Gastrocnemius medialis (tissue), 4 donors: ENCODE data around the gene NKRF. TPM values are rescaled to one million over a fixed set of nuclear protein-coding genes. Genes with fewer than 3 reads are reported as not detected.

ENCODE experiments used
- ATAC-seq, 2 donors: fragments of 150-250 bp; one replicate each; pipeline ENCODE4 v1.9.1; 2016
- DNase-seq, 2 donors: peaks; one replicate each; pipeline ENCODE4 v3.0.0-alpha.2; 2019
- H3K27ac ChIP-seq, 4 donors: fragments of 200-600 bp; sonication (generic); 1 replicate in 1 of 4; 2 replicates in 3 of 4; pipeline ENCODE4 v1.5.1; 2016 to 2018; ENCODE audit warnings: mild to moderate bottlenecking in 2 of 4, moderate library complexity in 1 of 4
- H3K27me3 ChIP-seq, 3 donors: fragments of 200-600 bp; sonication (generic) in 2 of 3; 1 replicate in 1 of 3; 2 replicates in 2 of 3; pipeline versions ENCODE4 v1.5.1 to v1.6.0; 2016 to 2019; ENCODE audit warnings: mild to moderate bottlenecking in 1 of 3, moderate library complexity in 1 of 3
- H3K36me3 ChIP-seq, 2 donors: fragments of 200-600 bp; sonication (generic) in 1 of 2; one replicate each; pipeline ENCODE4 v1.5.1; 2017 to 2018
- H3K4me1 ChIP-seq, 2 donors: fragments of 200-600 bp; sonication (generic) in 1 of 2; one replicate each; pipeline ENCODE4 v1.5.1; 2016 to 2017; ENCODE audit warnings: mild to moderate bottlenecking in 2 of 2
- H3K4me3 ChIP-seq, 4 donors: fragments of 200-600 bp; sonication (generic) in 3 of 4; 1 replicate in 1 of 4; 2 replicates in 3 of 4; pipeline ENCODE4 v1.5.1; 2016 to 2019; ENCODE audit warnings: mild to moderate bottlenecking in 2 of 4
- H3K9me3 ChIP-seq, 3 donors: fragments of 200-600 bp; sonication (generic) in 2 of 3; 1 replicate in 1 of 3; 2 replicates in 2 of 3; pipeline ENCODE4 v1.5.1; 2016 to 2019
- CTCF ChIP-seq, 5 experiments: fragments of 450-650 bp in 3 of 5; fragments of 200-600 bp in 2 of 5; sonication (generic) in 2 of 5; IDR thresholded peaks in 4 of 5; conservative IDR thresholded peaks in 1 of 5; 1 replicate in 4 of 5; 2 replicates in 1 of 5; pipeline ENCODE4 v1.5.1; 2016 to 2019; ENCODE audit warnings: antibody characterized with exemption in 5 of 5, mild to moderate bottlenecking in 3 of 5, moderate library complexity in 3 of 5
- POLR2A ChIP-seq, 2 donors: fragments of 450-650 bp; IDR thresholded peaks; one replicate each; pipeline ENCODE4 v1.6.1; 2017; ENCODE audit warnings: antibody characterized with exemption in 2 of 2, mild to moderate bottlenecking in 2 of 2, moderate library complexity in 2 of 2
- in situ Hi-C, 4 donors: fragments of 200-750 bp; cut with MboI; loops; one replicate each; pipeline versions ENCODE4 v1.15.0 to v1.8.0; 2017; ENCODE audit warnings: low sequenced_read_pairs in 4 of 4
- intact Hi-C: fragments of 100-400 bp; cut with DNase I; formaldehyde crosslinking; loops from one replicate; pipeline ENCODE4 v1.15.1; 2023; ENCODE audit warnings: low total_unique reads
- total RNA-seq, 4 donors: library from RNA; depleted of rRNA; stranded (reverse); fragments of >200 nt; gene quantifications; one replicate each; pipeline versions ENCODE4 v1.1.0 to v1.2.3, GENCODE V29; 2016

Gene NKRF
- total RNA-seq, 4 donors from 2014 or later = 2.5 to 5.1 (median 4.3) TPM

- Histone ChIP-seq H3K27ac (no peak overlapping the region), H3K36me3 (no peaks in the 10 kb centered on the region), H3K4me1 (no peaks in the 10 kb centered on the region), H3K27me3 (no peaks in the 10 kb centered on the region), H3K4me3 (no peak overlapping the region), H3K9me3 (no peaks in the 10 kb centered on the region)
- DNase-seq (no peak), ATAC-seq (no peak)
- no peak for TF ChIP-seq POLR2A (IDR thresholded peaks at IDR 0.05)
- TF ChIP-seq CTCF (IDR thresholded peaks at IDR 0.05 in 4 of 5, conservative IDR thresholded peaks at IDR 0.05 in 1 of 5) = no peak
- intact Hi-C loops (no loop called here), in situ Hi-C loops (no loop called here)
Measured at GRCh38 chrX:119635179-119635578, 29.0 kb upstream of the NKRF start.

GRCh38 chrX:119625843-119626242 lies 19.6 kb upstream of the NKRF start:
- intact Hi-C loops (no loop called here), in situ Hi-C loops (no loop called here)
- H3K4me1 ChIP-seq = no peaks in the 10 kb centered on the region
- no peak for TF ChIP-seq POLR2A (IDR thresholded peaks at IDR 0.05)
- no peak for TF ChIP-seq CTCF (IDR thresholded peaks at IDR 0.05 in 4 of 5, conservative IDR thresholded peaks at IDR 0.05 in 1 of 5)
- ATAC-seq (no peak), DNase-seq (no peak)
- no peaks in the 10 kb centered on the region for H3K9me3 ChIP-seq
- no peaks in the 10 kb centered on the region for H3K36me3 ChIP-seq
- H3K27me3 ChIP-seq = no peaks in the 10 kb centered on the region
- no peak overlapping the region for H3K27ac ChIP-seq
- no peak overlapping the region for H3K4me3 ChIP-seq

GRCh38 chrX:119624951-119625668 lies 18.9 kb upstream of the NKRF start:
- Histone ChIP-seq H3K4me3 (no peak overlapping the region), H3K4me1 (no peaks in the 10 kb centered on the region), H3K27ac (no peak overlapping the region), H3K9me3 (no peaks in the 10 kb centered on the region), H3K27me3 (no peaks in the 10 kb centered on the region), H3K36me3 (no peaks in the 10 kb centered on the region)
- in situ Hi-C loops = loop anchor here in 1 of 4 donors (25.0 kb wide), 1 partner anchor 112 kb away; no protein-coding TSS in a partner anchor
- intact Hi-C loops = no loop called here
- no peak for DNase-seq
- ATAC-seq = no peak
- TF ChIP-seq POLR2A (IDR thresholded peaks at IDR 0.05) (no peak), CTCF (IDR thresholded peaks at IDR 0.05 in 4 of 5, conservative IDR thresholded peaks at IDR 0.05 in 1 of 5) (no peak)

GRCh38 chrX:119624417-119624816 lies 18.2 kb upstream of the NKRF start:
- intact Hi-C loops = no loop called here
- Histone ChIP-seq H3K4me3 (no peak overlapping the region), H3K27me3 (no peaks in the 10 kb centered on the region), H3K36me3 (no peaks in the 10 kb centered on the region), H3K4me1 (no peaks in the 10 kb centered on the region), H3K9me3 (no peaks in the 10 kb centered on the region), H3K27ac (no peak overlapping the region)
- DNase-seq (no peak), ATAC-seq (no peak)
- in situ Hi-C loops = loop anchor here in 1 of 4 donors (25.0 kb wide), 1 partner anchor 113 kb away; no protein-coding TSS in a partner anchor
- TF ChIP-seq POLR2A (IDR thresholded peaks at IDR 0.05) = no peak
- TF ChIP-seq CTCF (IDR thresholded peaks at IDR 0.05 in 4 of 5, conservative IDR thresholded peaks at IDR 0.05 in 1 of 5) = no peak
